SK-N-SH treated with all-trans-retinoic acid at 6 μM for 48 hours (cell line): ENCODE results near the gene MCRIP2.

Source experiments
- CREB5 ChIP-seq: fragments of 250-450 bp; sonication (Bioruptor Pico); IDR thresholded peaks from 2 replicates; pipeline ENCODE4 v1.5.1; 2020; ENCODE audit warnings: low read depth, mild to moderate bottlenecking, moderate library complexity
- CSDC2 ChIP-seq: fragments of 250-450 bp; sonication (Bioruptor Pico); IDR thresholded peaks from 2 replicates; pipeline ENCODE4 v1.5.0; 2020; ENCODE audit warnings: mild to moderate bottlenecking, moderate library complexity
- ESRRG ChIP-seq: fragments of 250-450 bp; sonication (Bioruptor Pico); IDR thresholded peaks from 2 replicates; pipeline ENCODE4 v1.6.1; 2021; ENCODE audit warnings: mild to moderate bottlenecking
- ISL1 ChIP-seq: fragments of 250-450 bp; sonication (Bioruptor Pico); IDR thresholded peaks from 2 replicates; pipeline ENCODE4 v2.1.2; 2022; ENCODE audit warnings: mild to moderate bottlenecking, moderate library complexity
- PATZ1 ChIP-seq: fragments of 250-450 bp; sonication (Bioruptor Pico); IDR thresholded peaks from 2 replicates; pipeline ENCODE4 v1.8.0; 2020; ENCODE audit warnings: mild to moderate bottlenecking, moderate library complexity, borderline replicate concordance
- POU6F1 ChIP-seq: fragments of 250-450 bp; sonication (Bioruptor Pico); IDR thresholded peaks from 2 replicates; pipeline ENCODE4 v1.8.0; 2021; ENCODE audit warnings: low read depth, mild to moderate bottlenecking, moderate library complexity, borderline replicate concordance
- PPARA ChIP-seq: fragments of 250-450 bp; sonication (Bioruptor Pico); IDR thresholded peaks from 2 replicates; pipeline ENCODE4 v1.5.0; 2020; ENCODE audit warnings: mild to moderate bottlenecking, borderline replicate concordance
- TSHZ2 ChIP-seq: fragments of 250-450 bp; sonication (Bioruptor Pico); IDR thresholded peaks from 2 replicates; pipeline ENCODE4 v1.5.0; 2020; ENCODE audit warnings: mild to moderate bottlenecking, moderate library complexity
- ZFP3 ChIP-seq: fragments of 250-450 bp; sonication (Bioruptor Pico); IDR thresholded peaks from 2 replicates; pipeline ENCODE4 v1.5.0; 2020; ENCODE audit warnings: mild to moderate bottlenecking, moderate library complexity

GRCh38 chr16:692356-693108 is 50.9 kb downstream of the MCRIP2 start:
- TF ChIP-seq POU6F1 (CRISPR knock-in tag) (no peak), ESRRG (CRISPR knock-in tag) (no peak), PPARA (CRISPR knock-in tag) (no peak), PATZ1 (CRISPR knock-in tag) (no peak), TSHZ2 (CRISPR knock-in tag) (no peak), CSDC2 (CRISPR knock-in tag) (no peak), ZFP3 (CRISPR knock-in tag) (no peak), CREB5 (CRISPR knock-in tag) (no peak), ISL1 (CRISPR knock-in tag) (no peak)
